Ascending aorta (tissue), 2 donors: ENCODE results near the gene ZNF581. TPM values are rescaled to one million over a fixed set of nuclear protein-coding genes. Genes with fewer than 3 reads are reported as not detected.

Source experiments
- DNase-seq, 2 donors: peaks; one replicate each; pipeline ENCODE4 v3.0.0-alpha.2; 2019; ENCODE audit warnings: low spot score in 2 of 2
- H3K27ac ChIP-seq, 2 donors: fragments of 200-600 bp; sonication (generic); one replicate each; pipeline ENCODE4 v1.5.1; 2016 to 2017; ENCODE audit warnings: mild to moderate bottlenecking in 1 of 2
- H3K27me3 ChIP-seq: fragments of 200-600 bp; sonication (generic); one replicate; pipeline ENCODE4 v1.5.1; 2017
- H3K36me3 ChIP-seq, 2 donors: fragments of 200-600 bp; sonication (generic); one replicate each; pipeline ENCODE4 v1.5.1; 2016
- H3K4me1 ChIP-seq, 2 donors: fragments of 200-600 bp; sonication (generic); one replicate each; pipeline ENCODE4 v1.5.1; 2016 to 2017; ENCODE audit warnings: mild to moderate bottlenecking in 1 of 2
- H3K4me3 ChIP-seq, 2 donors: fragments of 200-600 bp; sonication (generic); one replicate each; pipeline ENCODE4 v1.5.1; 2016 to 2017; ENCODE audit warnings: mild to moderate bottlenecking in 1 of 2
- H3K9me3 ChIP-seq, 2 donors: fragments of 200-600 bp; sonication (generic); one replicate each; pipeline ENCODE4 v1.5.1; 2016
- CTCF ChIP-seq, 3 experiments: fragments of 200-600 bp in 2 of 3; fragments of 450-650 bp in 1 of 3; sonication (generic) in 2 of 3; IDR thresholded peaks; one replicate each; pipeline ENCODE4 v1.5.1; 2016 to 2019; ENCODE audit warnings: antibody characterized with exemption in 3 of 3, mild to moderate bottlenecking in 1 of 3, moderate library complexity in 1 of 3
- intact Hi-C: fragments of 100-400 bp; cut with DNase I; formaldehyde crosslinking; loops from one replicate; pipeline ENCODE4 v1.15.1; 2023
- total RNA-seq: library from RNA; depleted of rRNA; stranded (reverse); fragments of >200 nt; gene quantifications from one replicate; pipeline ENCODE4 v1.1.0, GENCODE V29; 2016

Gene ZNF581
- total RNA-seq, 1 donor from 2014 or later = 12.1 TPM

- H3K36me3 ChIP-seq = peaks cover 55 to 88% of the 10 kb centered on the region in 2 donors
- no peak for DNase-seq
- no peak for TF ChIP-seq CTCF (IDR thresholded peaks at IDR 0.05)
- no peak overlapping the region for H3K27ac ChIP-seq
- H3K27me3 ChIP-seq = no peaks in the 10 kb centered on the region
- no peaks in the 10 kb centered on the region for H3K9me3 ChIP-seq
- intact Hi-C loops = no loop called here
- H3K4me1 ChIP-seq = peaks cover 6 to 14% of the 10 kb centered on the region in 2 donors
- no peak overlapping the region for H3K4me3 ChIP-seq
Observed at GRCh38 chr19:55681131-55682092, 38.0 kb downstream of the ZNF581 start.

GRCh38 chr19:55683449-55684261 lies 40.2 kb downstream of the ZNF581 start:
- Histone ChIP-seq H3K36me3 (peaks cover 71 to 91% of the 10 kb centered on the region in 2 donors), H3K27ac (no peak overlapping the region), H3K27me3 (no peaks in the 10 kb centered on the region), H3K4me3 (no peak overlapping the region), H3K4me1 (no peaks in the 10 kb centered on the region), H3K9me3 (no peaks in the 10 kb centered on the region)
- intact Hi-C loops = no loop called here
- no peak for TF ChIP-seq CTCF (IDR thresholded peaks at IDR 0.05)
- DNase-seq = no peak

- Histone ChIP-seq H3K9me3 (no peaks in the 10 kb centered on the region), H3K36me3 (peaks cover 72 to 91% of the 10 kb centered on the region in 2 donors), H3K27ac (no peak overlapping the region), H3K4me3 (no peak overlapping the region), H3K27me3 (no peaks in the 10 kb centered on the region), H3K4me1 (no peaks in the 10 kb centered on the region)
- TF ChIP-seq CTCF (IDR thresholded peaks at IDR 0.05) = no peak
- no peak for DNase-seq
- intact Hi-C loops = no loop called here
Observed at GRCh38 chr19:55684946-55685681, 41.7 kb downstream of the ZNF581 start.

GRCh38 chr19:55685776-55686175 lies 42.3 kb downstream of the ZNF581 start:
- H3K4me1 ChIP-seq = no peaks in the 10 kb centered on the region
- no peaks in the 10 kb centered on the region for H3K9me3 ChIP-seq
- intact Hi-C loops = no loop called here
- H3K27me3 ChIP-seq = no peaks in the 10 kb centered on the region
- H3K4me3 ChIP-seq = no peak overlapping the region
- no peak overlapping the region for H3K27ac ChIP-seq
- peaks cover 75 to 91% of the 10 kb centered on the region in 2 donors for H3K36me3 ChIP-seq
- no peak for TF ChIP-seq CTCF (IDR thresholded peaks at IDR 0.05)
- no peak for DNase-seq

GRCh38 chr19:55686311-55687050 lies 43.0 kb downstream of the ZNF581 start:
- TF ChIP-seq CTCF (IDR thresholded peaks at IDR 0.05) = no peak
- no peak overlapping the region for H3K27ac ChIP-seq
- peaks cover 81 to 91% of the 10 kb centered on the region in 2 donors for H3K36me3 ChIP-seq
- no peaks in the 10 kb centered on the region for H3K27me3 ChIP-seq
- no peaks in the 10 kb centered on the region for H3K9me3 ChIP-seq
- no peak for DNase-seq
- no peaks in the 10 kb centered on the region for H3K4me1 ChIP-seq
- H3K4me3 ChIP-seq = no peak overlapping the region
- intact Hi-C loops = no loop called here
